Fibroblast of lung (primary cell): ENCODE measurements around the gene PKDCC. TPM values are rescaled to one million over a fixed set of nuclear protein-coding genes. Genes with fewer than 3 reads are reported as not detected.

ENCODE experiments used
- DNase-seq, 2 donors: peaks; one replicate each; pipeline versions ENCODE4 v3.0.0 to v3.0.0-alpha.2; 2010; ENCODE audit warnings: low read depth in 2 of 2
- H2AFZ ChIP-seq: 2 replicates; pipeline ENCODE4 v1.5.1; 2012; ENCODE audit warnings: low read length, control low read depth, inconsistent platforms
- H3K27ac ChIP-seq: 2 replicates; pipeline ENCODE4 v1.5.1; 2011; ENCODE audit warnings: low read length, control low read depth; ENCODE audit not compliant: insufficient read depth
- H3K27me3 ChIP-seq: 2 replicates; pipeline ENCODE4 v1.5.1; 2011; ENCODE audit warnings: mild to moderate bottlenecking, low read length; ENCODE audit not compliant: control insufficient read depth, insufficient read depth
- H3K36me3 ChIP-seq: 2 replicates; pipeline ENCODE4 v1.5.1; 2011; ENCODE audit warnings: low read length; ENCODE audit not compliant: control insufficient read depth, insufficient read depth
- H3K4me1 ChIP-seq: 2 replicates; pipeline ENCODE4 v1.5.1; 2011; ENCODE audit warnings: low read length; ENCODE audit not compliant: control insufficient read depth, insufficient read depth; ENCODE audit errors: extremely low read depth
- H3K4me2 ChIP-seq: 2 replicates; pipeline ENCODE4 v1.5.1; 2011; ENCODE audit warnings: low read length, control low read depth; ENCODE audit not compliant: insufficient read depth; ENCODE audit errors: extremely low read depth
- H3K4me3 ChIP-seq, 4 experiments: fragments of 200-600 bp in 1 of 4; sonication (generic) in 1 of 4; replicated peaks in 1 of 4; 2 replicates each; pipeline ENCODE4 v1.5.1; 2011 to 2016; ENCODE audit warnings: low read length in 4 of 4, low read depth in 3 of 4, mild to moderate bottlenecking in 3 of 4, control low read depth in 2 of 4, inconsistent platforms in 1 of 4, mixed read lengths in 1 of 4; ENCODE audit not compliant: insufficient read depth in 1 of 4; ENCODE audit errors: control extremely low read depth in 1 of 4
- H3K79me2 ChIP-seq: 2 replicates; pipeline ENCODE4 v1.5.1; 2012; ENCODE audit warnings: mild to moderate bottlenecking, low read length, inconsistent platforms; ENCODE audit not compliant: control insufficient read depth, insufficient read depth
- H3K9ac ChIP-seq: 2 replicates; pipeline ENCODE4 v1.5.1; 2011; ENCODE audit warnings: mild to moderate bottlenecking, low read length, control low read depth; ENCODE audit not compliant: insufficient read depth
- H3K9me3 ChIP-seq: 2 replicates; pipeline ENCODE4 v1.5.1; 2012; ENCODE audit warnings: low read depth, low read length; ENCODE audit not compliant: control insufficient read depth, insufficient read depth
- H4K20me1 ChIP-seq: 2 replicates; pipeline ENCODE4 v1.5.1; 2011; ENCODE audit warnings: low read length; ENCODE audit not compliant: control insufficient read depth, insufficient read depth; ENCODE audit errors: extremely low read depth
- EZH2 ChIP-seq: IDR thresholded peaks from 2 replicates; pipeline ENCODE4 v1.5.1; 2012; ENCODE audit warnings: low read length, control low read depth, mild to moderate bottlenecking; ENCODE audit errors: missing control alignments
- polyA plus RNA-seq, 2 donors: library from polyadenylated mRNA; depleted of rRNA in 1 of 2; stranded (reverse) in 1 of 2; unstranded in 1 of 2; fragments of >200 nt; gene quantifications; 2 replicates each; pipeline ENCODE4 v1.2.1, GENCODE V29; 2011 to 2012; ENCODE audit warnings: missing spikeins in 1 of 2
- total RNA-seq: library from RNA; depleted of rRNA; stranded (reverse); fragments of >200 nt; gene quantifications from 2 replicates; pipeline ENCODE4 v1.2.1, GENCODE V29; 2014
- TF ChIP-seq, protein P1 (sequence below), 2 donors: IDR thresholded peaks in 1 of 2; conservative IDR thresholded peaks in 1 of 2; 1 replicate in 1 of 2; 2 replicates in 1 of 2; pipeline ENCODE4 v1.5.1; 2011 to 2012; ENCODE audit warnings: low read length in 2 of 2, control low read depth in 1 of 2, inconsistent platforms in 1 of 2, low read depth in 1 of 2, mild to moderate bottlenecking in 1 of 2

The PKDCC gene
- total and polyA plus RNA-seq, 2 donors (not counting 1 experiment from before 2014, with no cell fraction given) = 48.4 to 63.9 TPM

DNA sequence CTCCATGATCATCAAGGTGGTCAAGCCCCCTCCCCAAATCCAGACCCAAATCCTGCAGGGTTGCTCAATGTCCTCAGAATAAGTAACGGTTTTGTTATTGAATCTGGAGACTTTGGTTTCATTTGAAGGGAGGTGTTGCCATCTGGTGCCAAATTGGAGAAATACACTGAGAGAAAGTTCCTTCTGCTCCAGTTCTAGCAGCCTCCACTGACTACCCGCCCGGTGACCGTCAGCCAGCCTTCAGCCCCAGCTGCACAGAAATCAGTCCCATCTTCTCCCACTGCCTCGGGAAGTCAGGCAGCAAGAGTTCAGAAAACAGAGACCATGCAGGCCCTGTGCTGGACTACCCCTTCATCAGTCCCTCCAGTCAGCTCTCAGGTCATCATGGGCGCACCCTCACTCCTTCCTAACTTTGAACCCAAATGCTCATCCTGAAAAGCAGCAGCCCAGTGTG, 38.7 kb downstream of the PKDCC start:
- no peaks in the 10 kb centered on the region for H3K79me2 ChIP-seq
- TF ChIP-seq EZH2 = no peak
- TF ChIP-seq, protein P1, sequence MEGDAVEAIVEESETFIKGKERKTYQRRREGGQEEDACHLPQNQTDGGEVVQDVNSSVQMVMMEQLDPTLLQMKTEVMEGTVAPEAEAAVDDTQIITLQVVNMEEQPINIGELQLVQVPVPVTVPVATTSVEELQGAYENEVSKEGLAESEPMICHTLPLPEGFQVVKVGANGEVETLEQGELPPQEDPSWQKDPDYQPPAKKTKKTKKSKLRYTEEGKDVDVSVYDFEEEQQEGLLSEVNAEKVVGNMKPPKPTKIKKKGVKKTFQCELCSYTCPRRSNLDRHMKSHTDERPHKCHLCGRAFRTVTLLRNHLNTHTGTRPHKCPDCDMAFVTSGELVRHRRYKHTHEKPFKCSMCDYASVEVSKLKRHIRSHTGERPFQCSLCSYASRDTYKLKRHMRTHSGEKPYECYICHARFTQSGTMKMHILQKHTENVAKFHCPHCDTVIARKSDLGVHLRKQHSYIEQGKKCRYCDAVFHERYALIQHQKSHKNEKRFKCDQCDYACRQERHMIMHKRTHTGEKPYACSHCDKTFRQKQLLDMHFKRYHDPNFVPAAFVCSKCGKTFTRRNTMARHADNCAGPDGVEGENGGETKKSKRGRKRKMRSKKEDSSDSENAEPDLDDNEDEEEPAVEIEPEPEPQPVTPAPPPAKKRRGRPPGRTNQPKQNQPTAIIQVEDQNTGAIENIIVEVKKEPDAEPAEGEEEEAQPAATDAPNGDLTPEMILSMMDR (conservative IDR thresholded peaks at IDR 0.05 in 1 of 2, IDR thresholded peaks at IDR 0.05 in 1 of 2; ENCODE audit: low read depth in 1 of 2, low read length in 2 of 2) = peak; percentile 60 to 75
- no peak overlapping the region for H2AFZ ChIP-seq
- no peaks in the 10 kb centered on the region for H3K9me3 ChIP-seq
- no peak overlapping the region for H3K4me2 ChIP-seq
- H3K27ac ChIP-seq = no peak overlapping the region
- no peak overlapping the region for H3K4me3 ChIP-seq
- H3K27me3 ChIP-seq = no peaks in the 10 kb centered on the region
- no peaks in the 10 kb centered on the region for H3K36me3 ChIP-seq
- H3K4me1 ChIP-seq = peaks cover 8% of the 10 kb centered on the region
- DNase-seq = peak; percentile 46 to 80
- no peaks in the 10 kb centered on the region for H4K20me1 ChIP-seq
- no peak overlapping the region for H3K9ac ChIP-seq

DNA sequence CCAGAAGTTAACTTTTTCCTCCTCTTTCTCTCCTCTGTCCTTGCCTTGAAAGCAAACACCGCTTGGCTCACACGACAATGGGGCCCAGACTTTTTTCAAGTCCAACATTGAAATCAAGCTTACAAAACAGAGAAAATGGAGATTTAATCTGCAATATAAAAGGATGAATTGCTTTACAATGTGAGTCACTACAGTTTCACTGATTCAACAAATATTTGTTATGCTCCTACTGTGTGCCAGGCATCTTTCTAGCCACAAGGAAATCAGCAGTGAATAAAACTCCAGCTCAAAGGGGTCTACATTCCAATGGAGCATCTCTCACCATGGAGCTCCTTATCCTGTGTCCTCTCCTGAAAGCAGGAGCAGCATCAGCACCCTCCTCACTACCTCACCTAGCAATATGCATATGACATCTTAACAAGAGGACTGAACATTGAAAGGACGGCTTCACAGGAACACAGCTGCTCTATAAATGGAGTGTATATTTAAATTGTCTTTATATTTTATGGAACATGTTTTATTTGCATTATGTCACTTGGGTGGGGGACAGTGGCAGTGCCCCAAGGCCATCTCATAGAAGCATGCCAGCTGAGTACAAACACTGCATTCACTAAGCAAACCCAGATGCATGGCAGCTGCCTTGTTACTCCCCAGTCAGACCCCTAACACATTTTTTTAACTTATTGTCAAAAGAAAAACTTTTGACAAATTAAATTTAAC, 39.5 kb downstream of the PKDCC start:
- no peak for DNase-seq
- Histone ChIP-seq H3K9ac (no peak overlapping the region), H3K4me1 (peaks cover 8% of the 10 kb centered on the region), H3K4me3 (no peak overlapping the region), H3K4me2 (no peak overlapping the region), H2AFZ (no peak overlapping the region), H3K27me3 (no peaks in the 10 kb centered on the region), H3K79me2 (no peaks in the 10 kb centered on the region), H3K27ac (no peak overlapping the region), H3K9me3 (no peaks in the 10 kb centered on the region), H3K36me3 (no peaks in the 10 kb centered on the region), H4K20me1 (no peaks in the 10 kb centered on the region)
- no peak for TF ChIP-seq EZH2
- TF ChIP-seq, protein P1 (conservative IDR thresholded peaks at IDR 0.05 in 1 of 2, IDR thresholded peaks at IDR 0.05 in 1 of 2; ENCODE audit: low read depth in 1 of 2, low read length in 2 of 2) = no peak

DNA sequence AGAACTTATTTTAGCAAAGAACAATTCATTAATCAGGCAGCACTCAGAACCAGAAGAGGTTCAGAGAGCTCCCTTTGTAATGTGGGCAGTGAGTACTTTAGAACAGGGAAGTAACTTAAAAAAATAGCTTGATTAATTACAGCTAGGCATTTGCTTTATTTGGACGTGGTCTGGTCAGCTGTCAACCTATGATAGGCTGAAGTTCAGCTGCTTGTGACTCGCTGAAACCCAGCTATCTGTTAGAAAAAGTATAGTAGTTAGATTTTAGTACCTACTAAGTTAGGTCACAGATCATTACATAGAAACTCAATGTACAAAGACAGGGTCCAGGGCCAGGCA, 40.0 kb downstream of the PKDCC start:
- Histone ChIP-seq H3K27me3 (no peaks in the 10 kb centered on the region), H2AFZ (no peak overlapping the region), H4K20me1 (no peaks in the 10 kb centered on the region), H3K79me2 (no peaks in the 10 kb centered on the region), H3K36me3 (no peaks in the 10 kb centered on the region), H3K4me1 (peaks cover 8% of the 10 kb centered on the region), H3K4me3 (no peak overlapping the region), H3K9me3 (no peaks in the 10 kb centered on the region), H3K27ac (no peak overlapping the region), H3K9ac (no peak overlapping the region), H3K4me2 (no peak overlapping the region)
- TF ChIP-seq, protein P1 (conservative IDR thresholded peaks at IDR 0.05 in 1 of 2, IDR thresholded peaks at IDR 0.05 in 1 of 2; ENCODE audit: low read depth in 1 of 2, low read length in 2 of 2) = no peak
- no peak for TF ChIP-seq EZH2
- DNase-seq = no peak
